ENCODE data around the gene RNASE11. TPM values are rescaled to one million over a fixed set of nuclear protein-coding genes. Genes with fewer than 3 reads are reported as not detected.

Gene RNASE11
- polyA plus RNA-seq, result not detected in 3 replicates
- not detected for polyA plus RNA-seq (2011; ENCODE audit: low read depth)
- not detected in 2 replicates for polyA plus RNA-seq (2011; cell fraction: cytosol; rRNA removed)
- not detected in 2 replicates for polyA plus RNA-seq (2011; cell fraction: nucleus; rRNA removed)
- polyA plus RNA-seq (2012; ENCODE audit: low replicate concordance), result not detected in 2 replicates
- not detected in 3 replicates for polyA minus RNA-seq
- not detected for polyA minus RNA-seq (2011; cell fraction: cytosol; rRNA and poly(A)+ RNA removed)
- not detected in 2 replicates for polyA minus RNA-seq (2011; cell fraction: nucleus; rRNA and poly(A)+ RNA removed)

- no peak for FAIRE-seq
- TF ChIP-seq CTCF (optimal IDR thresholded peaks at IDR 0.05 in 1 of 3, IDR thresholded peaks at IDR 0.05 in 1 of 3, conservative IDR thresholded peaks at IDR 0.05 in 1 of 3; ENCODE audit: extremely low read depth in 1 of 3, insufficient read depth in 2 of 3, low read length in 3 of 3) (no peak), EZH2 (IDR thresholded peaks at IDR 0.05; ENCODE audit: low read length) (no peak)
- dilution Hi-C loops (cut with MboI; ENCODE audit: extremely low pct_ligation_motif_present, low sequenced_read_pairs), result no loop called here
These were observed at the start of gene RNASE11 for GRCh38 chr14:20587489-20588154. RNASE11 (minus strand) TSS chr14:20588001.

GRCh38 chr14:20632831-20633691, 45.3 kb upstream of the RNASE11 start:
- Histone ChIP-seq H4K20me1 (ENCODE audit: control insufficient read depth, extremely low read depth, insufficient read depth, low read length) (no peaks in the 10 kb centered on the region), H3K36me3 (ENCODE audit: control insufficient read depth in 2 of 2, extremely low read depth in 1 of 2, insufficient read depth in 2 of 2, low read length in 2 of 2) (no peaks in the 10 kb centered on the region), H3K9me3 (ENCODE audit: control insufficient read depth, low read depth, low read length) (no peaks in the 10 kb centered on the region), H3K9ac (ENCODE audit: control insufficient read depth, extremely low read depth, insufficient read depth, low read length) (peak overlapping the region; percentile 57), H3K4me1 (ENCODE audit: control insufficient read depth, extremely low read depth, insufficient read depth, low read length) (peaks cover 14% of the 10 kb centered on the region), H3K27me3 (ENCODE audit: control insufficient read depth, extremely low read depth, insufficient read depth, low read length) (no peaks in the 10 kb centered on the region), H3K79me2 (ENCODE audit: control insufficient read depth, insufficient read depth, low read length) (no peaks in the 10 kb centered on the region), H3K27ac (ENCODE audit: control insufficient read depth, insufficient read depth, low read length) (no peak overlapping the region), H3K4me3 (ENCODE audit: control insufficient read depth in 2 of 3, extremely low read depth in 1 of 3, insufficient read depth in 2 of 3, low read depth in 1 of 3, low read length in 3 of 3) (peak overlapping the region; percentile 39 to 87 (median 80)), H3K4me2 (ENCODE audit: control insufficient read depth, extremely low read depth, insufficient read depth, low read depth, low read length) (peak overlapping the region; percentile 99), H2AFZ (ENCODE audit: control insufficient read depth, low read length) (peak overlapping the region; percentile 71), H3K9me1 (ENCODE audit: control insufficient read depth, extremely low read depth, insufficient read depth, low read length) (no peaks in the 10 kb centered on the region)
- FAIRE-seq (peak; percentile 48), DNase-seq (ENCODE audit: low read depth, low spot score) (no peak)
- TF ChIP-seq CTCF (optimal IDR thresholded peaks at IDR 0.05 in 1 of 3, IDR thresholded peaks at IDR 0.05 in 1 of 3, conservative IDR thresholded peaks at IDR 0.05 in 1 of 3; ENCODE audit: extremely low read depth in 1 of 3, insufficient read depth in 2 of 3, low read length in 3 of 3), result no peak
- no peak for TF ChIP-seq EZH2 (IDR thresholded peaks at IDR 0.05; ENCODE audit: low read length)
- dilution Hi-C loops (cut with MboI; ENCODE audit: extremely low pct_ligation_motif_present, low sequenced_read_pairs), result no loop called here

More at GRCh38 chr14:20587489-20588154, at the start of gene RNASE11:
- Histone ChIP-seq H3K4me3 (ENCODE audit: control insufficient read depth in 2 of 3, extremely low read depth in 1 of 3, insufficient read depth in 2 of 3, low read depth in 1 of 3, low read length in 3 of 3) (no peak within 1 kb of the TSS), H2AFZ (ENCODE audit: control insufficient read depth, low read length) (no peak within 1 kb of the TSS), H3K9me3 (ENCODE audit: control insufficient read depth, low read depth, low read length) (no peaks in the 10 kb centered on the region), H3K9ac (ENCODE audit: control insufficient read depth, extremely low read depth, insufficient read depth, low read length) (no peak within 1 kb of the TSS), H3K79me2 (ENCODE audit: control insufficient read depth, insufficient read depth, low read length) (no peaks in the 10 kb centered on the region), H3K27ac (ENCODE audit: control insufficient read depth, insufficient read depth, low read length) (no peak within 1 kb of the TSS), H3K4me1 (ENCODE audit: control insufficient read depth, extremely low read depth, insufficient read depth, low read length) (no peaks in the 10 kb centered on the region), H3K9me1 (ENCODE audit: control insufficient read depth, extremely low read depth, insufficient read depth, low read length) (no peaks in the 10 kb centered on the region), H3K36me3 (ENCODE audit: control insufficient read depth in 2 of 2, extremely low read depth in 1 of 2, insufficient read depth in 2 of 2, low read length in 2 of 2) (no peaks in the 10 kb centered on the region), H4K20me1 (ENCODE audit: control insufficient read depth, extremely low read depth, insufficient read depth, low read length) (no peaks in the 10 kb centered on the region), H3K27me3 (ENCODE audit: control insufficient read depth, extremely low read depth, insufficient read depth, low read length) (peaks cover 3% of the 10 kb centered on the region), H3K4me2 (ENCODE audit: control insufficient read depth, extremely low read depth, insufficient read depth, low read depth, low read length) (no peak within 1 kb of the TSS)
- DNase-seq (ENCODE audit: low read depth, low spot score), result no peak
